Fibroblast of skin of abdomen (primary cell): ENCODE results near the gene MTX1. TPM values are rescaled to one million over a fixed set of nuclear protein-coding genes. Genes with fewer than 3 reads are reported as not detected.
"Not testable (repeated sequence)": the region's sequence is repeated elsewhere in the genome, so short reads cannot be mapped to it uniquely, and the experiment has no call there.

Experiments
- DNase-seq: peaks from one replicate; pipeline ENCODE4 v3.0.0-alpha.2; 2013
- polyA plus RNA-seq, 2 experiments: library from polyadenylated mRNA; unstranded; fragments of 120-200 nt; gene quantifications; one replicate each; pipeline ENCODE4 v1.2.1, GENCODE V29; 2013; ENCODE audit not compliant: insufficient read length in 2 of 2

Gene MTX1, protein sequence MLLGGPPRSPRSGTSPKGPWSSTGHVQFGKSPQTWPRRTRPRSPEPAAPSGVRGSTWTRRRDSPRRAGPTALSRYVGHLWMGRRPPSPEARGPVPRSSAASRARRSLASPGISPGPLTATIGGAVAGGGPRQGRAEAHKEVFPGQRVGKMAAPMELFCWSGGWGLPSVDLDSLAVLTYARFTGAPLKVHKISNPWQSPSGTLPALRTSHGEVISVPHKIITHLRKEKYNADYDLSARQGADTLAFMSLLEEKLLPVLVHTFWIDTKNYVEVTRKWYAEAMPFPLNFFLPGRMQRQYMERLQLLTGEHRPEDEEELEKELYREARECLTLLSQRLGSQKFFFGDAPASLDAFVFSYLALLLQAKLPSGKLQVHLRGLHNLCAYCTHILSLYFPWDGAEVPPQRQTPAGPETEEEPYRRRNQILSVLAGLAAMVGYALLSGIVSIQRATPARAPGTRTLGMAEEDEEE
- 48.2 TPM for polyA plus RNA-seq (2013, experiment 1 of 2; ENCODE audit: insufficient read length)
- 53.9 TPM for polyA plus RNA-seq (2013, experiment 2 of 2; ENCODE audit: insufficient read length)

DNA sequence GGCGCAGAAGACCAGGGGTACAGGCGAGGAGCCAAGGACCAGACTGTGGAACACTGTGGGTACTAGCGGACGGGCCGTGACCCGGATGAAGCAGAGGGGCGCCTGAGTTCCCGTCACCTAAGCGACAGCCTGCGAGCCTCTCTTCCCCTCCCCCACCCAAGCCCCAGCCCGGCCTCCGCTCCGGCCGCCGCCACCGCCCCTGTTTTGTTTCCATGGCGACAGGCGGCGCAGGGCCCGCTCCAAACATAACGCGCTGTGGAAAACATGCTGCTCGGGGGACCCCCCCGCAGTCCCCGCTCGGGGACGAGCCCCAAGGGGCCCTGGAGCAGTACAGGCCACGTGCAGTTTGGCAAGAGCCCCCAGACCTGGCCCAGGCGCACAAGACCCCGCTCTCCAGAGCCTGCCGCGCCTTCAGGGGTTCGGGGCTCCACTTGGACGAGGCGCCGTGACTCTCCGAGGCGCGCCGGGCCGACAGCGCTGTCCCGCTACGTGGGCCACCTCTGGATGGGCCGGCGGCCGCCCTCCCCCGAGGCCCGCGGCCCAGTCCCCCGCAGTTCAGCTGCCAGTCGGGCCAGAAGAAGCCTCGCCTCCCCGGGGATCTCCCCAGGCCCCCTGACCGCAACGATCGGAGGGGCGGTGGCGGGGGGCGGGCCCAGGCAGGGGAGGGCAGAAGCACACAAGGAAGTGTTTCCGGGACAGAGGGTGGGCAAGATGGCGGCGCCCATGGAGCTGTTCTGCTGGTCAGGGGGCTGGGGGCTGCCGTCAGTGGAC lies at the start of gene MTX1:
Gene MTX1 (plus strand): TSS at position 155 of the 771 bp plus-strand sequence. CDS start 110 bp downstream, at position 265.
- DNase-seq: peak; percentile 84

DNA sequence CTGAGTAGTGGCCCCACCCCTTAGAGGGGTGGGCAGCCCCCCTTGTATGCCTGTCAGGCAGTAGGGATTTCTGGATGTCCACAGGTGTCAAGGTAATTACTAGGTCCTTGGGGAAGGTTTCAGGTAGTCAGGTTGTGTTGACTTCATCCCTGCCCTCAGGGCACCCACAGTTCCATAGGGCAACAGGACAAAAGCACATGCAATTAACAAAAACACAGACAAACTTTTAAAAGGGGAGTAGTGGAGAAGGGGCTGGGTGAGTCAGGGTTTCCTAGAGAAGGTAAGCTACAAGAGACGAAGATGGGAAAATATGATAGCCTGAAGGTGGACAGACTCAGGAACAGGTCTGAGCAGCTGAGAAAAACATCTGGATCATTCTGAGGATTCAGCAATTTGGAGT lies 49.5 kb upstream of the MTX1 start:
- no peak for DNase-seq

DNA sequence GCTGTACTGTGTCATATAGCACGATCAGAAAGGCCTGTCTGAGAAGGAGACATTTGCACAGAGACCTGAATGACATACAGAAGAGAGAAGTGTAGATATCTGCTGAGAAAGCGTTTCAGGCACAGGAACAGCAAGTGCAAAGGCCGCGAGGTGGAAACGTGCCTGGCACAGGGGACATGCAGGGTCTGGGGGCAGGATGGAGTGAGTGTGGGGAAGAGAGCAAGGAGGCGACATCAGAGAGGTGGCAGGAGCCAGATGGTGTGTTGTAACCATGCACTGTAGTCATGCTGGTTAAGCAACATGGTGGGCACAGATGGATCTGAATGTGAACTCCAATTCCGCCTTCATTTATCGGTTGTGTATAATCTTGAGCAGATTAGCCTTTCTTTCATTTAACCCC lies 48.4 kb upstream of the MTX1 start:
- DNase-seq: no peak

DNA sequence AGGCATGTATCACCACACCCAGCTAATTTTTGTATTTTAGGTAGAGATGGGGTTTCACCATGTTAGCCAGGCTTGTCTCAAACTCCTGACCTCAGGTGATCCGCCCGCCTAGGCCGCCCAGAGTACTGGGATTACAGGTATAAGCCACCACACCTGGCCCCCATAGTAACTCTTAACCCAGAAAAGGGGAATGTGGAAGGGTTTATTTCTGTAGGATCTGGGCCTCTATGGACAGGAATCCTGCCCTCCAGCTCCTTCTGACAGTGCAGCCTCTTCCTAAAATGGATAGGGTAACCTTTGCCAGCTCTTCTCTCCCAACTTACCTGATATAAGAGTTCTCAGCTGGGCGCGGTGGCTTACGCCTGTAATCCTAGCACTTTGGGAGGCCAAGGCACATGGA lies 45.9 kb upstream of the MTX1 start:
- not testable (repeated sequence) for DNase-seq

DNA sequence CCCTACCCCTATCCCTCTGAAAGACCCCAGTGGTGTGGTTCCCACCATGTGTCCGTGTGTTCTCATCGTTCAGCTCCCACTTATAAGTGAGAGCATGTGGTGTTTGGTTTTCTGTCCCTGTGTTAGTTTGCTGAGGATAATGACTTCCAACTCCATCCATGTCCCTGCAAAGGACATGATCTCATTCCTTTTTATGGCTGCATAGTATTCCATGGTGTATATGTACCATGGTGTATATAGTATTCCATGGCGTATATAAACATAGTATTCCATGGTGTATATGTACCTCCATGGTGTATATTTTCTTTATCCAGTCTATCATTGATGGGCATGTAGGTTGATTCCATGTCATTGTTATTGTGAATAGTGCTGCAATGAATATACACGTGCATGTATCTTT lies 44.7 kb upstream of the MTX1 start:
- not testable (repeated sequence) for DNase-seq

DNA sequence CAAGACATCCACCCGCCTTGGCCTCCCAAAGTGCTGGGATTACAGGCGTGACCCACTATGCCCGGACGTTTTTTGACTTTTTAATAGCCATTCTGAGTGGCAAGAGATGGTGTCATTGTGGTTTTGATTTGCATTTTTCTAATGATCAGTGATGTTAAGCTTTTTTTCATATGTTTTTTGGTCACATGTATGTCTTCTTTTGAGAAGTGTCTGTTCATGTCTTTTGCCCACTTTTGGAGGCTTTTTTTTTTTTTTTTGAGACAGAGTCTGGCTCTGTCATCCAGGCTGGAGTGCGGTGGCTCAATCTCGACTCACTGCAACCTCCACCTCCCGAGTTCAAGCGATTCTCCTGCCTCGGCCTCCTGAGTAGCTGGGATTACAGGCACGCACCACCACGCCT lies 43.9 kb upstream of the MTX1 start:
- not testable (repeated sequence) for DNase-seq

DNA sequence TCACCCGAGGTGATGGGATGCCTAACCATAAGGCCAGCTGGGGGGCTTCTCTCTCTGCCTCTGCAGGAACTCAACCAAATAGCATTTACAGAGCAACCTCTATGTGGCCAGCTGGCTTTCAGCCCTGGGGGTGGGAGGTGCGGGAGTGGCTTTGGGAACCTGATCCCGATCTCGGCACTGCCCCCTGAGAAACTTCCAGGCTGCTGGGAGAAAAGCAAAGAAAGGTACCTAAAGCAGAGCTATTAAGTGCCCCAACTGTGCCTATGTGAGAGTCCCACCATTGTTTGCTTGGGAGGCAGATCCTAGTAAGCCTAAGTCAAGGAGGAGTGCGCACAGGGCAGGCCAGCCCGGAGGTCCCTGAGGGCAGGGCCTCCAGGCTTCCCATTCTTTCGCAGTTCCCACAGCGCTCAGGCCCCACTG lies 42.4 kb upstream of the MTX1 start:
- no peak for DNase-seq

DNA sequence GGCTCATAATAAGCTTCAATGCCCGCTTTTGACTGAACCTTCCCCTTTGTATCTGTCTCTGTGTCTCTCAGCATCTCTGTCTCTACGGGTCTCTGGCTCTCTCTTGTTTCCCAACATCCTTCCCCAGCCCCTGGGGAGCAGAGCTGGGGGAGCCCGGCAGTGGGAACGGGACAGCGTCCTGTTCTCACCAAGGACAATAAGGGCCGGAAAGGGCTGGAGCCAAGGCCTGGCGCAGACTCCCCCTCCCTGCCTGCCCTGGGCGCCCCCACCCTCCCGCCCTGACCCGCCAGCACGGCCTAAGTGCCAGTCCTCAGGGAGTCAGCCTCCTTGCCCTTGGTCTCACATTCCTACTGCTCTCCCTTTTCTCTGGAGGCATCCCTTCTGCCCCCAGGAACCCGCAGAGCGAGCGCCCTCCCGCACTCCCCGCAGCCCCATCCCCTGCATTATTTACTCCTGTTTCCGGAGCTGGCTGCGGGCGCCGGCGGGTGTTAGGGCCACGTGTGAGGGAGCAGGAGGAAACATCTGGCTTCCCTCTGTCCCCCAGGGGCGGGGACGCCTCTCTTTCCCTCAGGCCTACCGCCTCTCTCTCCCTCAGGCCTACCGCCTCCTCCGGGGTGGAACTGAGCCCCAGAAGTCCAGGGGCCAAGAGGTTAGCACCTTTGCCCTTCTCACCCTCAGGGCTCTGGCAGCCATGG lies 41.9 kb upstream of the MTX1 start:
- no peak for DNase-seq

DNA sequence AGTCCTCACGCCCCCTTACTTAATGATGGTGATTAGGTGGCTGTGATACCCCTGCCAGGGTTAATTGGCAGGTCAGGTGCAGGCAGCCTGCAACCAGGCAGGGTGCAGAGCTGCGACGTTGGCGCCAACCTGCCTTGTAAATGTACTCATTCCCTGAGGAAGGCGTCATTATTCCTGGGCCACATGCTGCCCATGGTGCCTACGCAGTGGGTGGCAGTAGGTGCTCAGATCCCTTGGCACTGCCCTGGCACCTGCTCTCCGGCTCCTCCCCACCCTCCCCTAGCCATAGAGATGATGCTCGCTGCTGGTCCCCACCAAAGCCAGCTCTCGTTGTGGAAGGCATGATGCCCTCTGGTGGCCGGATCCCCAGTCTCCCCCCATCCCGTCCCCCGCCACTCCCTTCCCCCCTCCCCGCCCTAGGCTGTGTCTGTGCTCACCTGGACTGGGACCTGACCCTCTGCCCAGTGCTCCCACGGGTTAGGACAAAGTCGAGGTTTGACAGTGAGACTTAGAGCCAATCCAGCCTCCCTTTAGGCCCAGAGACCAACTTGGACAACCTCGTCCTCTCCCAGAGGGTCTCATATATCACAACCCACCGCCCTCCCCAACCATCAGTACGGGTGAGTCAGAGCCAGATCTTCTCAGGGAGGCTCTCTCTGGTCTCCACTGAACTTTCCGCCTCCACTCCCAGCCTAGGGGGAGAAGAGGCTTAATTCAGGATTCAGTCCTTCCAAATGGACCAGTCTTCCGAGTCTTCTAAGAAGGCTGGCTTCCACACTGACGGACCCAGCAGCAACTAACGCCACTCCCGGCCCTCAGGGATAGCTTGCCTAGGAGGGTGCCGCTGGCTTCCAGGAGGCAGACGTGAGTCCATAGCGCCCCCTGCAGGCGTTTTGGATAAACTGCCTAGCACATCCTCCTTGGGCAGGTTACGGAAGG lies 41.1 kb upstream of the MTX1 start:
- peak; percentile 71 for DNase-seq

DNA sequence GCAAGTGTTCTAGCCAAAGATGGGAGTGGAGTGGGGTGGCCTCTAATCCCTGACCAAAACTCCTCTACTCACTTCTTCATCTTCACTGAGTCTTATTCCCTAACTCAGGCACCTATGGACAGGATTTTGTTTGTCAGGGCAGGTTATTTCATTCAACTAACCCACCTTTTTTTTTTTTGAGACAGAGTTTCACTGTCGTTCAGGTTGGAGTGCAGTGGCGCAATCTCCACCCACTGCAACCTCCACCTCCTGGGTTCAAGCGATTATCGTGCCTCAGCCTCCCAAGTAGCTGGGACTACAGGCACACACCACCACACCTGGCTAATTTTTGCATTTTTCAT lies 40.4 kb upstream of the MTX1 start:
- DNase-seq: not testable (repeated sequence)

DNA sequence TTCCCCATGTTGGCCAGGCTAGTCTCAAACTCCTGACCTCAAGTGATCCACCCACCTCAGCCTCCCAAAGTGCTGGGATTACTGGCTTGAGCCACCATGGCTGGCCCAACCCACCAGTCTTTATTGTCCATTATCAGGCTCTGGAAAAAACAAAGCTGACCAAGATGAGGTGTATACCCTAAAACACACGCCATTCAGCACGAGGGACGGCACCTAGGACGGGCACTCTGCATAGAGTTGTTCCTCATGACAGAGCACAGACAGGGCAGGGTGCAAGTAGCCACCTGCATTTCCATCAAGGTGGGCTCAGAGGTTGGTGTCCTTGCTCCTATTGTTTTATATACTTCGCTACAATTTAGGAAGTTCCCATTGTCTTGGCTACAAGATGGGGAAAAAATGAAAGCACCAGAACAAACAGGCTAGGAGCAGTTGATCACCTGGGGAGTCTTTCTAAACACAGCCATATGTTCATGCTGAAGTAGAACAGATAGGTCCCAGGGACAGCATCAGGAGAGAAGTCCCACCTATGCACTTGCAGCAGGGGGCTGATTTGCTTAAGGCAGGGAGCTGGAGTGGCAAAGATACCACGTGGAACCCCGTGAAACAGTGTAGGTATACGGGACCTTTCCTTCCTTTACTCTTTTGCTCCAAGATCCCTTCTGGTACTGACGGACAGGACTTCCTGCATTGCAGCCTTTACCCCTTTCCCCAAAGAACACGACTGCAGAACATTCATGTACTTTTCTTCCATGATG lies 39.9 kb upstream of the MTX1 start:
- DNase-seq: no peak

DNA sequence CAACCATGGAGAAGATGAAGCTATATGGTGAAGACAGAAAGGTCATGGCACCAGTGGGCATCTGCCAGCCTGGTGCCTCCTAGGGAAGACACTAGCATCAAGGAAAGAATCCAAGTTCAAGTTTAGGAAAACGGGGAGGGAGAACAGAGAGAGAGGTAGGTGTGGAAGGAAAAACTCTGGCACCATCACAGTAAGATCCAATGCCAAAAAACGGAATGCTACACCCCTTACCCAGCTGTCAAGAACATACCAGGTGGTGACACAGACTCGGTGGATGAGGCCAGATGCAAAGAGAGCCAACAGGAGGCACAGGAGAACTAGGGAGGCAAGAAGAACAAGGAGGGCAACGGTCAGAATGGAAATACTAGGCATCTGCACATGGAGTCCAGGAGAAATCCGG lies 39.0 kb upstream of the MTX1 start:
- DNase-seq: no peak

DNA sequence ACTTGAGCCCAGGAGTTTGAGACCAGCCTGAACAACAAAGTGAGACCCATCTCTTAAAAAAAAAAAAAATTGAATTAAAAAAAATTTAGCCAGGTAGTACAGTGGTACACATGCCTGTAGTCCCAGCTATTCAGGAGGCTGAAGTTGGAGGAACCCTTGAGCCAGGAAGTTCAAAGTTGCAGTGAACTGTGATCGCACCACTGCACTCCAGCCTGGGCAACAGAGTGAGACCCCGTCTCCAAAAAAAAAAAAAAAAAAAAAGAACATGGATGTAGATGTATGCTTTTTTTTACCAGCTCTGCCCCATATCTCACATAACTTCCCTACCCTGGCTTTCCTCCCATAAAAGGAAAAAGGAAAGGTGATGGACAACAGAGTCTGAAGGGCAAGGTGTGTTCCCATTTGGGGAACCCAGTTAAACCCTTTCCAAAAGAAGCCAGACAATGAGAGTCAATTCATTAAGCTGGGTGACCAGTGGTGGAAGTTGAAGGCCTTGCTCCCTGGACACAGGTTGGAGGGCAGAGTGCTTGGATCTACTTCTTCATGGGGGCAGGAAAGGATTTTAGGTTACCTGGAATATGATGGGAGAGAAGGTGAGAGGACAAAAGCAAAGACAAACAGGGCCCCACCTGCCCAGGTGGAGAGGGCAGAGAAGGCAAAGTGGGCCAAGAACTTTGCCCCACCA lies 38.3 kb upstream of the MTX1 start:
- no peak for DNase-seq

DNA sequence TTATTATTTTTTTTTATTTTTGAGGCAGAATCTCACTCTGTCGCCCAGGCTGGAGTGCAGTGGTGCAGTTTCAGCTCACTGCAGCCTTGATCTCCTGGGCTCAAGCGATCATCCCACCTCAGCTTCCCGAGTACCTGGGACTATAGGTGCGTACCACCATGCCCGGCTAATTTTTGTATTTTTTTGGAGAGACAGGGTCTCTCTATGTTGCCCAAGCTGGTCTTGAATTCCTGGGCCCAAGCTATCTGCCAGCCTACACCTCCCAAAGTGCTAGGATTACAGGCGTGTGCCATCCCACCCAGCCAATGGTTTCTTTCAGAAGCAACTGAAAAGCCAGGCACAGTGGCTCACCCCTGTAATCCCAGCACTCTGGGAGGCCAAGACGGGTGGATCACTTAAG lies 37.7 kb upstream of the MTX1 start:
- no peak for DNase-seq

DNA sequence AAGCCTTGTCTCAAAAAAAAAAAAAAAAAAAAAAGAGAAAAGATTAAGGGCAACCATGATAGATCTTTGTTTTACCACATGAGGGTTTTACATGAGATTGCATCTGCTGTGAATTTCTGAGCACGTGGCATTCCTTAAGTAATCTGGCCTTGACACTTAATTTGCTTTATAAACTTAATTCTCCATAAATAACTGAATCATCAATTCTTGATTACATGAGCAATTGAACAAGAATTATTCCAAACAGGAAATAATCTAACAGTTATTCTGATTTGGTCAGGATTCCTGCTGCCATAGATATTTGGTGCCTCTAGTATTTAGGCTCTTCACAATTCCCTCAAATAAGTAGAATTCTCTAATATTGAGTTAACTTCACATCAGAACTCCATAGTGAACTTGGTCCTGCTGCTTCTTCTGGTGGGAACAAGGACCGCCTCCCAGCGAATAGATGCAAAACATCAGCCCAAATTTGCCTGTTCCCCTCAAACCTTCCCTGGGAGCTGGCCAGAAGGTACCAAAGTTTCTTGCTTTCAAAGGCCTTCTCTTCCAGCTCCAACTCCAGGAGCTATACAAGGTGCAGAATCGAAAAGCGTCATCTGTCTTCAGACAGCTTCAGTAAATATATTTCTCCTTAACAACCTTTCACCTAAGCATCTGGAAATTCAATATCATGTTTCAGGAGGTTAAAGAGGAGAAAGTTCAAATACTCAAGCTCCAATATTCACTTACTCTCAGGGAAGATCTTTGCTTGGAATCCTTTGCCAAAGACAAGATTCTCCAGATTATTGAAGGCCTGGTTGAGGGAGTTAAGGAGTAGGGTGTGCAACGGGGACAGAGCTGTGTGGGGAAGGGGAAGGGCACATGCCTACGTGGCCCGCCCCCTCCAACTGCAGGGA lies 36.4 kb upstream of the MTX1 start:
- DNase-seq: no peak

DNA sequence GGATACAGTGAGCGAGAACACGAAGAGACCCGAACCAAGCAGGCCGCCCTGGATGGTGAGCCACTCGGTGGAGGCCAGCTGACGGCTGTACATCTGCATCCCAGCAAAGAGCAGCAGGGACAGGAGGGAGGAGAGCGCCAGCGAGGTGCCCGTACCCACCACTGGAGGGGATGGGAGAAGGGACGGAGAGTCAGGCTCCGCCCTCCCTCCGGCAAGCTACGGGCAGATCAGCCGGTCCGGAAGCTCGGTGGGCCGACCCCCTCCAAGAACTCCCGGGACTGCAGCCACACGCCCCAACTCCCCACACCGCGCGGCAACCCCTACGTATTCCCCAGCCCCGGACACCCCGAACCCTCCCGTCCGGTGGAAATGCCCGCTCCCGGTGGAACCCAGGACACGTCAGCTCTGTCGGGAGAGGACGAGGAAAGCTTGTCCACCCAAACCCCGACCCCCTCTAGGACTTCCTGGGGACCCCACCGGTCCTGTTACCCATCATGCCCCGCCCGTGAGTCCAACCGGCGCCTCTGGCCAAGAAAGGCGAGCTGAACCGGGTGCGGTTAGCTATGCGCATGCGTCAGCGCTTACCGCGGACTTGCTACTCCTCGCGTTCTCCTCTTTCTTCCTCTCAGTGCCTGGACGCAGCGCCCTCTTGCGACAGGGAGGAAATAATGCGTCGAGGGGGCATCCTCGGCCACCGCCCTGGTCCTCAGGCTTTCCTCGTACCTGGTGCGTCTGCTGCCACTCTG lies 35.6 kb upstream of the MTX1 start, which contains the start of gene KRTCAP2:
Gene KRTCAP2 (minus strand): TSS at position 573 of the 746 bp plus-strand sequence. CDS start 80 bp downstream, at position 493.
- peak; percentile 96 for DNase-seq

DNA sequence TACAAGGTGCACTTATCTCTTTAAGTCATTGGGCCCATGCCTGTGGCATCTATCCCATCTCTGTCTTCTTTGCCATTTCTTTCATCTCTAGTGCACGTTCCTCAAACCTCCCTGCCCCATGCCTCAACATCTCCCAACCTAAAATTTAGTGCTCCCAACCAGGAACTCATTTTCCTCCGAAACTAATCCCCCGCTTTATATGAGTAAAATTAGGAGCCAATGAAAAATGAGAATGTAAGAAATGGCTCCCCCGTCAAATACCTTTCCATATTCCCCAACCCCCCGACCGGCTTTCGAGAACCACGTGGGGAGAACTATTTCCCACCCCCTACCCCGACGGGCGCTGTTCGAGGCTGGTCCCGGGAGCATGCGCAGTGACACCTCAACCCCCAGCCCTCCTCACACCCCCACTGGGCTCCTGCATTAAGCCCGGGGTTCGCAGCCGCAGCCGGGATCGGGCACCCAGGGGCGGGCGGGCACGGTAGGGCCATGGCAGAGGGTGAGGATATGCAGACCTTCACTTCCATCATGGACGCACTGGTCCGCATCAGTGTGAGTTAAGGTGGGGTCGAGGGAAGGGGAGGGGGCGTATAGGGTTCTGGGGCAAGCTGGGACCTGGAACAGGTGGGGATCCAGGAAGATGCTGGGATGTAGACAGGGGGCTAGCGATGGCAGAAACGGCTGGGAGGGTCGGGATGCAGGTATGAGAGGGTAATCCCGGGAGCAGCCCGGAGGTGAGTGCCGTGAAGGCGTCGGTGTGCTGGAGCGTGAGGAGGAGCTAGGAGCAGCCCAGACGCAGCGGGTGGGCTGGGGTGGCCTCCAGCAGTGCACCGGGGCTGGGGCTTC lies 34.8 kb upstream of the MTX1 start, which contains the start of gene TRIM46:
Gene TRIM46 (plus strand): TSS at position 372 of the 846 bp plus-strand sequence. CDS start 118 bp downstream, at position 490.
- peak; percentile 83 for DNase-seq
